Trophoblast cell (in vitro differentiated cells and primary cell): ENCODE results near the gene FBXO48.

Experiments
- DNase-seq, 2 donors: peaks; one replicate each; pipeline ENCODE4 v3.0.0-alpha.2; 2016
- H2AFZ ChIP-seq: 2 replicates; pipeline ENCODE4 v1.6.1; 2013; ENCODE audit warnings: low read length, moderate library complexity, mild to moderate bottlenecking; ENCODE audit not compliant: insufficient read depth, poor library complexity
- H2AK5ac ChIP-seq: 2 replicates; pipeline ENCODE4 v1.6.1; 2013; ENCODE audit warnings: mild to moderate bottlenecking, low read length
- H2BK120ac ChIP-seq: 2 replicates; pipeline ENCODE4 v1.6.1; 2013; ENCODE audit warnings: low read length, mild to moderate bottlenecking, moderate library complexity; ENCODE audit not compliant: insufficient read depth, poor library complexity
- H2BK12ac ChIP-seq: 2 replicates; pipeline ENCODE4 v1.6.1; 2013; ENCODE audit warnings: mild to moderate bottlenecking, low read length, moderate library complexity
- H2BK5ac ChIP-seq: 2 replicates; pipeline ENCODE4 v1.6.1; 2013; ENCODE audit warnings: low read length, low read depth, moderate library complexity, mild to moderate bottlenecking; ENCODE audit not compliant: poor library complexity
- H3K14ac ChIP-seq: 2 replicates; pipeline ENCODE4 v1.6.1; 2013; ENCODE audit warnings: mild to moderate bottlenecking, low read length
- H3K18ac ChIP-seq: 2 replicates; pipeline ENCODE4 v1.6.1; 2013; ENCODE audit warnings: mild to moderate bottlenecking, low read length
- H3K23ac ChIP-seq: 2 replicates; pipeline ENCODE4 v1.6.1; 2013; ENCODE audit warnings: low read length
- H3K27ac ChIP-seq: 2 replicates; pipeline ENCODE4 v1.5.1; 2013; ENCODE audit warnings: low read depth, mild to moderate bottlenecking, inconsistent platforms, low read length, moderate library complexity
- H3K27me3 ChIP-seq: 2 replicates; pipeline ENCODE4 v1.6.1; 2013; ENCODE audit warnings: inconsistent platforms, mild to moderate bottlenecking, low read length, moderate library complexity; ENCODE audit not compliant: insufficient read depth
- H3K36me3 ChIP-seq, 2 experiments: 1 replicate in 1 of 2; 2 replicates in 1 of 2; pipeline ENCODE4 v1.6.1; 2013; ENCODE audit warnings: low read length in 2 of 2, mild to moderate bottlenecking in 2 of 2, moderate library complexity in 1 of 2; ENCODE audit not compliant: insufficient read depth in 2 of 2, control insufficient read depth in 1 of 2
- H3K4ac ChIP-seq: 2 replicates; pipeline ENCODE4 v1.6.1; 2013; ENCODE audit warnings: low read depth, mild to moderate bottlenecking, low read length, moderate library complexity
- H3K4me1 ChIP-seq, 2 experiments: 1 replicate in 1 of 2; 2 replicates in 1 of 2; pipeline ENCODE4 v1.6.1; 2013; ENCODE audit warnings: low read length in 2 of 2, mild to moderate bottlenecking in 2 of 2, moderate library complexity in 1 of 2; ENCODE audit not compliant: insufficient read depth in 2 of 2, control insufficient read depth in 1 of 2
- H3K4me2 ChIP-seq: 2 replicates; pipeline ENCODE4 v1.6.1; 2013; ENCODE audit warnings: inconsistent platforms, mild to moderate bottlenecking, low read length, moderate library complexity
- H3K4me3 ChIP-seq: 2 replicates; pipeline ENCODE4 v1.5.1; 2013; ENCODE audit warnings: mild to moderate bottlenecking, low read depth, low read length, inconsistent platforms
- H3K79me1 ChIP-seq: one replicate; pipeline ENCODE4 v1.6.1; 2013; ENCODE audit warnings: low read length
- H3K79me2 ChIP-seq: 2 replicates; pipeline ENCODE4 v1.6.1; 2013; ENCODE audit warnings: low read length, mild to moderate bottlenecking; ENCODE audit not compliant: control insufficient read depth, insufficient read depth, poor library complexity
- H3K9ac ChIP-seq: 2 replicates; pipeline ENCODE4 v1.6.1; 2013; ENCODE audit warnings: mild to moderate bottlenecking, low read length
- H3K9me3 ChIP-seq: 2 replicates; pipeline ENCODE4 v1.6.1; 2013; ENCODE audit warnings: low read depth, mild to moderate bottlenecking, control low read depth, inconsistent platforms, low read length; ENCODE audit not compliant: insufficient read depth
- H4K12ac ChIP-seq: 2 replicates; pipeline ENCODE4 v1.6.1; 2013; ENCODE audit warnings: low read depth, mild to moderate bottlenecking, low read length, moderate library complexity
- H4K8ac ChIP-seq: 2 replicates; pipeline ENCODE4 v1.6.1; 2013; ENCODE audit warnings: low read depth, mild to moderate bottlenecking, low read length, moderate library complexity
- H4K91ac ChIP-seq: one replicate; pipeline ENCODE4 v1.6.1; 2013; ENCODE audit warnings: low read depth, mild to moderate bottlenecking, low read length, moderate library complexity
- WGBS: extraction: QIAGEN DNeasy Blood & Tissue Kit; methylation state at CpG from one replicate; pipeline ENCODE4 v1.1.7; 2013; ENCODE audit warnings: missing lambda C conversion rate; ENCODE audit not compliant: insufficient read length, insufficient coverage; ENCODE audit errors: extremely low coverage; 5-methylcytosine and 5-hydroxymethylcytosine counted together

The FBXO48 gene

DNA sequence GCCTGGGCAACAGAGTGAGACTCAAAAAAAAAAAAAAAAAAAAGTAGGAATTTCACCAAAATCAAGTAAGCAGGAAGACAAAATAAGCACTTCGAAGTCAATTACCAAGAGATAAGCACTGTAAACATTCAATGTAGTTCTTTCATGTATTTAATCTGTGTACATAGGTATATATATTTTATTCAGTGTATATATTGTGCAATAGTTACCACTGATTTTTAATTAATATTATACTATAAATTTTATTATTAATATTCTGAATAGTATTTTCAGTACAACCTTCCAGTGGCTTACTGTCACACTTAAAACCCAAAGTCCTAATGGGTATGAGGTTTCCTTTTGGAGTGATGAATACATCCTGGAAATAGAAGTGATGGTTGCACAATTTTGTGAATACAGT is 9.4 kb upstream of the FBXO48 start:
- Histone ChIP-seq H3K27me3 (no peaks in the 10 kb centered on the region), H3K4ac (no peak overlapping the region), H3K9me3 (no peaks in the 10 kb centered on the region), H4K8ac (no peak overlapping the region), H3K79me1 (no peaks in the 10 kb centered on the region), H2AFZ (no peak overlapping the region), H3K23ac (no peak overlapping the region), H3K79me2 (no peaks in the 10 kb centered on the region), H2BK120ac (no peak overlapping the region), H3K9ac (no peak overlapping the region), H2AK5ac (no peak overlapping the region), H2BK12ac (no peak overlapping the region), H3K4me3 (no peak overlapping the region), H4K91ac (no peak overlapping the region), H3K27ac (no peak overlapping the region), H4K12ac (no peak overlapping the region), H3K36me3 (no peaks in the 10 kb centered on the region), H3K14ac (no peak overlapping the region), H3K4me1 (no peaks in the 10 kb centered on the region), H2BK5ac (no peak overlapping the region), H3K18ac (no peak overlapping the region), H3K4me2 (no peak overlapping the region)
- WGBS: no CpG with 5 or more reads among the region's 1 CpG
- DNase-seq: no peak

DNA sequence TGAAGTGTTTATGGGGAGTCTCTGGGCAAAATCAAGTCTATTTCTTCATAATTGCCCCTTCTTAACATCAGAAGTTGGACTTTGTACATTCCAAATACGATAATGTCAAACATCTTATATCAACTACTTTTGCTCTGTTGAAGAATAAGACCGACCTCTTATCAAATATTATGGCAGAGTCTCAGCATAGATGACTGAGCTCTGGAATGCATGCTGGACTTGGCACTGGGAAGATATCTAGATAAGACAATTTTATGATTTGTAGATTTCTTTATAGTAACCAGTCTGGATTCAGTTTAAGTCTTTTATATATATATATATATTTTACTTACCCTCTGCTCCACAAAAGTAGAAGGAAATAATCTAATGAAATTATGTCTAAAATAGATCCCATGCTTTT is 8.5 kb upstream of the FBXO48 start:
- Histone ChIP-seq H4K8ac (no peak overlapping the region), H3K4me3 (no peak overlapping the region), H3K14ac (no peak overlapping the region), H3K36me3 (no peaks in the 10 kb centered on the region), H3K27ac (no peak overlapping the region), H3K79me2 (no peaks in the 10 kb centered on the region), H3K79me1 (no peaks in the 10 kb centered on the region), H3K4me1 (no peaks in the 10 kb centered on the region), H2AK5ac (no peak overlapping the region), H3K9me3 (no peaks in the 10 kb centered on the region), H3K18ac (no peak overlapping the region), H3K9ac (no peak overlapping the region), H4K12ac (no peak overlapping the region), H2AFZ (no peak overlapping the region), H3K4ac (no peak overlapping the region), H2BK120ac (no peak overlapping the region), H2BK12ac (no peak overlapping the region), H2BK5ac (no peak overlapping the region), H3K23ac (no peak overlapping the region), H3K4me2 (no peak overlapping the region), H3K27me3 (no peaks in the 10 kb centered on the region), H4K91ac (no peak overlapping the region)
- DNase-seq: no peak
- no CpG with 5 or more reads among the region's 2 CpGs for WGBS

DNA sequence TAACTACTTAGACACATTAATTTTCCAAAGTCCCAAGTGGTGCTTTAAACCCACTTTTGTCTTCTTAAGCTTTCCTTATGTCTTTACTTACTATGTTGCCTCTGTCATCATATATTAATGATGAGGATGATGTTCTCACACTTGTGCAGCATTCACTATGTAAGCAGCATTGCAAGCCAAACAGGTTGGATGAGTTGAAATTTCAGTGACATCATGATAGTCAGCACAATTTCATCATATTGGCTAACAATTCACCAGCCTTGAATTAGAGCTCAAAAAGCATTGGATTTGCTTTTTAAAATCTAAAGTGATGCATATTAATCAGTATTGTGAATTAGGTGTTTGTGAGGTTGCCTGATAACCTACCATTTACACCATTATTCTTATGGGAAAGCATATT is 8.0 kb upstream of the FBXO48 start:
- Histone ChIP-seq H3K27me3 (no peaks in the 10 kb centered on the region), H3K4me1 (no peaks in the 10 kb centered on the region), H3K9ac (no peak overlapping the region), H4K91ac (no peak overlapping the region), H2AK5ac (no peak overlapping the region), H3K9me3 (no peaks in the 10 kb centered on the region), H3K27ac (no peak overlapping the region), H2BK12ac (no peak overlapping the region), H3K79me1 (no peaks in the 10 kb centered on the region), H2BK5ac (no peak overlapping the region), H4K12ac (no peak overlapping the region), H3K14ac (no peak overlapping the region), H3K23ac (no peak overlapping the region), H3K4me3 (no peak overlapping the region), H2BK120ac (no peak overlapping the region), H2AFZ (no peak overlapping the region), H4K8ac (no peak overlapping the region), H3K4me2 (no peak overlapping the region), H3K4ac (no peak overlapping the region), H3K36me3 (no peaks in the 10 kb centered on the region), H3K79me2 (no peaks in the 10 kb centered on the region), H3K18ac (no peak overlapping the region)
- peak; percentile 72 to 94 for DNase-seq

DNA sequence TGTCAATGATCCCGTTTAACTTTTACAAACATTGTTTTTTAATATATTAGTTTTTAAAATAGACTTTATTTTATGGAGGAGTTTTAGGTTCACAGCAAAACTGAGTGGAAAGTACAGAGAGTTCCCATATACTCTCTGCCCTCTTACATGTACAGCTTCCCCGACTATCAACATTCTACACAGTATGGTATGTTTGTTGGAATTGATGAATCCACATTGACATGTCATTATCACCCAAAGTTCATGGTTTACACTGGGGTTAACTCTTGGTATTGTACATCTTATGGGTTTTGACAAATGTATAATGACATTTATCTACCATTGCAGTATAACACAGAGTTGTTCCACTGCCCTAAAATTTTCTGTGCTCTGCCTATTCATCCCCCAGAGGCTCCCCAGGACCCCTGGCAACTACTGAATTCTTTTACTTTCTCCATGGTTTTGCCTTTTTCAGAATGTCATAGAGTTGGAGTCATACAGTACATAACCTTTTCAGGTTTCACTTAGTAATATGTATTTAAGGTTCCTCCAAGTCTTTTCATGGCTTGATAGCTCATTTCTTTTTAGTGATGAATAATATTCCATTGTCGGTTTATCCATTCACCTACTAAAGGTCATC is 5.8 kb upstream of the FBXO48 start:
- H3K27me3 ChIP-seq: no peaks in the 10 kb centered on the region
- no peak overlapping the region for H3K4me2 ChIP-seq
- H3K27ac ChIP-seq: no peak overlapping the region
- H2BK120ac ChIP-seq: no peak overlapping the region
- H3K9me3 ChIP-seq: no peaks in the 10 kb centered on the region
- no peak overlapping the region for H3K9ac ChIP-seq
- H3K36me3 ChIP-seq: no peaks in the 10 kb centered on the region
- H3K79me2 ChIP-seq: no peaks in the 10 kb centered on the region
- H3K4me3 ChIP-seq: no peak overlapping the region
- no peak overlapping the region for H4K91ac ChIP-seq
- no peaks in the 10 kb centered on the region for H3K79me1 ChIP-seq
- H2BK12ac ChIP-seq: no peak overlapping the region
- H3K18ac ChIP-seq: no peak overlapping the region
- H3K23ac ChIP-seq: no peak overlapping the region
- no peaks in the 10 kb centered on the region for H3K4me1 ChIP-seq
- H2BK5ac ChIP-seq: no peak overlapping the region
- no peak overlapping the region for H4K8ac ChIP-seq
- H3K14ac ChIP-seq: no peak overlapping the region
- H3K4ac ChIP-seq: no peak overlapping the region
- no peak for DNase-seq
- H2AFZ ChIP-seq: no peak overlapping the region
- no peak overlapping the region for H2AK5ac ChIP-seq
- WGBS: no CpG with 5 or more reads among the region's 3 CpGs
- no peak overlapping the region for H4K12ac ChIP-seq
